SU-DHL-6 (cell line): ENCODE results near the gene EIF2AK2.

Source experiments
- CTCF ChIP-seq: fragments of 200-600 bp; sonication (generic); IDR thresholded peaks from one replicate; pipeline ENCODE4 v1.5.1; 2017; ENCODE audit warnings: antibody characterized with exemption, mild to moderate bottlenecking, low read length, moderate library complexity; ENCODE audit not compliant: insufficient read depth, poor library complexity, severe bottlenecking
- EZH2phosphoT487 ChIP-seq: fragments of 200-600 bp; sonication (generic), shearing (Covaris generic); conservative IDR thresholded peaks from 2 replicates; pipeline ENCODE4 v1.6.1; 2018; ENCODE audit warnings: mild to moderate bottlenecking, antibody characterized with exemption, low read length, moderate library complexity, mixed read lengths

- TF ChIP-seq CTCF (no peak), EZH2phosphoT487 (no peak)
Measured at GRCh38 chr2:37085731-37086147, 71.0 kb downstream of the EIF2AK2 start.
